ENCODE results near the gene SPHKAP. TPM values are rescaled to one million over a fixed set of nuclear protein-coding genes. Genes with fewer than 3 reads are reported as not detected.

Gene SPHKAP
- total RNA-seq, 1 donor from 2014 or later = not detected

DNA sequence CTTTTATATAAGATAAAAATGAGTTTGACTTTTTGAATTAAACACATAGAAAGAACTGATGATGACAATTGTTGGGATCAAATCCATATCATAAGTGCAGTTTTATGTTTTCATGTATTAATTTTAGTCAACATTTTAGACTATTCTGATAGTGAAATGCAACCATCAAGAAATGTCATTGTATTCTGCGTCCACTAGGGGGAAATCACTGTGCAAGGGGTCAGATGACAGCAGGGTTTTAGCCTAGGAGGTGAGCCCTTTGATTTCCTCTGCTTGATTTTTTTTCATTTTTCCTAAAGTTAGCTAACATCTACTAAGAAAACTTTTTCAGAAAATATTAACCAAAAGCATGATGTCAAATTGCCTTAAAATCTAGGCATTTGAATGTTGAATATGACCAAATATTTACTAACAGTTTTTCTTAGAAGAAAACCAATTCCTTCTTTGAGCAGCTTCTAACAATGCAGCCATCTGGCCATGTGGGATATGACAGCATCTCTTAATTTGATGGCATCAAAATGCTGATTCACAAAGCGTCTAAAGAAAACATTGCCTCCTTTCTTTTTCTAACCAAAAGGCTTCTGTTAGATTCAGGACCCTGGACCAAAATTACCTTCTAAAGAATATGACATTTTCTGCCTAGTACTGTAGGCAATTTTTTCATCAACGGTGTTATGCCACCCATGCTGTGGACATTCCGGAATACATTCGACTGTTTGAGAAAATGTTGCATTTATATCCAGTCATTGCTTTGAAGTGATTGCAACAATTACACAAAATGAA lies 141.5 kb downstream of the SPHKAP start:
- peak; percentile 76 for TF ChIP-seq CTCF (conservative IDR thresholded peaks at IDR 0.05; ENCODE audit: low read depth, low read length)
- H3K4me3 ChIP-seq (ENCODE audit: low read depth, low read length) = no peak overlapping the region
- DNase-seq (ENCODE audit: low read depth) = peak; percentile 9

DNA sequence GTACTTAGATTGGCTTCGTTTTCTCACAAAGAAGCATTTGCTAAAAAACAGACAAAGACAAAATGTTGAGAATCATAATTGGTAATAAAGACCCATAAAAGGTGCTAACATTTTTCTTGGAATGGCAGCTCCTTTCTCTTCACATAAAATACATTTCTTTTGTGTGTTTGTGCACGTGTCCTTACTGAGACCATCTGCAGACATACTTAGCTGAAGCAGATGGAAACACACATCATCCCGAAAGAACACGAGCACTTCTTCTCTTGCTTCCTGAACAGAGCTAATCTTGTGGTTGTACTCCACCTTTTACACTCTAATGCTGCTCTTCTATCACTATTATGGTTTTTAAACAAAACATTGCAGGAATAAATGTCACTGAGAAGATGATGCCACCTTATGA lies 142.5 kb downstream of the SPHKAP start:
- no peak overlapping the region for H3K4me3 ChIP-seq (ENCODE audit: low read depth, low read length)
- no peak for DNase-seq (ENCODE audit: low read depth)
- no peak for TF ChIP-seq CTCF (conservative IDR thresholded peaks at IDR 0.05; ENCODE audit: low read depth, low read length)

GRCh38 chr2:228037915-228038314 lies 143.6 kb downstream of the SPHKAP start:
- TF ChIP-seq CTCF (conservative IDR thresholded peaks at IDR 0.05; ENCODE audit: low read depth, low read length) = no peak
- DNase-seq (ENCODE audit: low read depth) = no peak
- no peak overlapping the region for H3K4me3 ChIP-seq (ENCODE audit: low read depth, low read length)

GRCh38 chr2:228023619-228024018 lies 157.9 kb downstream of the SPHKAP start:
- no peak for TF ChIP-seq CTCF (conservative IDR thresholded peaks at IDR 0.05; ENCODE audit: low read depth, low read length)
- H3K4me3 ChIP-seq (ENCODE audit: low read depth, low read length) = no peak overlapping the region
- no peak for DNase-seq (ENCODE audit: low read depth)

- no peak for TF ChIP-seq CTCF (conservative IDR thresholded peaks at IDR 0.05; ENCODE audit: low read depth, low read length)
- no peak overlapping the region for H3K4me3 ChIP-seq (ENCODE audit: low read depth, low read length)
- DNase-seq (ENCODE audit: low read depth) = no peak
Measured at GRCh38 chr2:228018311-228018710, 163.2 kb downstream of the SPHKAP start.

DNA sequence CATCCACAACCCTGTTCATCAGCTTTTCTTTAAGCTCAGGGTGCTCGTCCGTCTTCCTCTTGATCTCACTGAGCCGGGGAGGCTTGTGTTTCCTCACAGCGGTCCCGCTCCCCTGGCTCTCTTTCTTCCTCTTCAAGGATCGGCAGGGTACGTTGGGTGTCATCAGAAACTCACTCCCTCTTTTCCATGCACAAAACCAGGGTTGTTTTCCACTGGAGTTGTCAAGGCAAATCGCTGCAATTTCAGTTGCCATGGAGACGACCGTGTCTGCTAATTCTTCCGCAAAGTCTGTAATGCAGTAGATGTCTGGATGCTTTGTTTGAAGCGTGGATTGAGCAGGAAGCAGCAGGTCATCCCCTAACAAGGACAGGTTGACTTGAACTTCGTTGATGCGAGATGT lies 163.7 kb downstream of the SPHKAP start:
- TF ChIP-seq CTCF (conservative IDR thresholded peaks at IDR 0.05; ENCODE audit: low read depth, low read length) = no peak
- no peak overlapping the region for H3K4me3 ChIP-seq (ENCODE audit: low read depth, low read length)
- DNase-seq (ENCODE audit: low read depth) = no peak

DNA sequence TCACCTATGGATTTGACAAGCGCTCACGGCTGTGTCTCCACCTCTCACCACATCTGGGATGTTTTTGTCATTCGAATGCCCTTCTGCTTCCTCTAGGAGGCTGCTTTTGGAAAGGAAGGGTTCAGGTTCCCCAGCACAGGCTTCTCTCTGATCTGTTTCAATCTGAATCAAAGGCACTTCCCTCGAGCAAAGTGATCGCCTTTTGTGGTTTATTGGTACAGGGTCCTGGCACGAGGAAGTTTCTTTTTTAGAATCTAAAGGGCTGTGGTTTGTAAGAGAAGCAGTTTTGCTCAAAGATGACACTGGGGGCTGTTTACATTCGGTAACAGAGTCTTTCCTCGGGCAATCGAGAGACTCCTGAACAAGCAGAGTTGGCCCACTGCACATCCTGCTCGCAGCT lies 165.1 kb downstream of the SPHKAP start:
- no peak for TF ChIP-seq CTCF (conservative IDR thresholded peaks at IDR 0.05; ENCODE audit: low read depth, low read length)
- DNase-seq (ENCODE audit: low read depth) = no peak
- no peak overlapping the region for H3K4me3 ChIP-seq (ENCODE audit: low read depth, low read length)
